A673 (cell line): ENCODE data around the gene MAP9.

Experiments
- EZH2 ChIP-seq: fragments of 200-600 bp; sonication (generic); IDR thresholded peaks from 2 replicates; pipeline ENCODE4 v1.6.1; 2017; ENCODE audit warnings: borderline replicate concordance, low read depth, mild to moderate bottlenecking, mixed read lengths, antibody characterized with exemption, low read length; ENCODE audit not compliant: poor library complexity, severe bottlenecking
- TF ChIP-seq, protein P1 (sequence below): fragments of 300-800, 200-600 bp; sonication (generic); conservative IDR thresholded peaks from 2 replicates; pipeline ENCODE4 v1.5.1; 2017; ENCODE audit warnings: low read depth, mild to moderate bottlenecking, antibody characterized with exemption, low read length, moderate library complexity, mixed read lengths

DNA sequence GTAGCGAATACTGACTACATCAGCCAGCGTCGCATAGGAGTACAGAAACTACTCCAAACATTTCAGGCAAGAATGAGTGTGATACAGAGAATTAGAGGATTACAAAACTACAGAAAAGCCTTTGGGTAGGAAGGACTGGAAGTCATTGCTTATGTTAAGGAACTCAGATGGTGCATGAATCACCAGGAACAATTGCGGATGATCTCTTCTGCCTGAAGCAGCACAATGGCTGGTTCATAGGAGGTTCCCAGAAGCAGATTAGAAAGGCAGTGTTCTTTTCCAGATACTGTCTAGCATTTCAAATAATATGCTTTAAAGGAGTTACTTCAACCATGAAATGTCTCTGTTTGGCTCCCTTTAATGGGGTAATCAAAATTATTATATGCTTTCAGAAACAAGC lies 42.5 kb upstream of the MAP9 start:
- no peak for TF ChIP-seq EZH2
- TF ChIP-seq, protein P1, sequence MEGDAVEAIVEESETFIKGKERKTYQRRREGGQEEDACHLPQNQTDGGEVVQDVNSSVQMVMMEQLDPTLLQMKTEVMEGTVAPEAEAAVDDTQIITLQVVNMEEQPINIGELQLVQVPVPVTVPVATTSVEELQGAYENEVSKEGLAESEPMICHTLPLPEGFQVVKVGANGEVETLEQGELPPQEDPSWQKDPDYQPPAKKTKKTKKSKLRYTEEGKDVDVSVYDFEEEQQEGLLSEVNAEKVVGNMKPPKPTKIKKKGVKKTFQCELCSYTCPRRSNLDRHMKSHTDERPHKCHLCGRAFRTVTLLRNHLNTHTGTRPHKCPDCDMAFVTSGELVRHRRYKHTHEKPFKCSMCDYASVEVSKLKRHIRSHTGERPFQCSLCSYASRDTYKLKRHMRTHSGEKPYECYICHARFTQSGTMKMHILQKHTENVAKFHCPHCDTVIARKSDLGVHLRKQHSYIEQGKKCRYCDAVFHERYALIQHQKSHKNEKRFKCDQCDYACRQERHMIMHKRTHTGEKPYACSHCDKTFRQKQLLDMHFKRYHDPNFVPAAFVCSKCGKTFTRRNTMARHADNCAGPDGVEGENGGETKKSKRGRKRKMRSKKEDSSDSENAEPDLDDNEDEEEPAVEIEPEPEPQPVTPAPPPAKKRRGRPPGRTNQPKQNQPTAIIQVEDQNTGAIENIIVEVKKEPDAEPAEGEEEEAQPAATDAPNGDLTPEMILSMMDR: no peak
